Heart left ventricle (tissue), 13 donors: ENCODE results near the gene HOXD8.

Experiments used
- CTCF ChIP-seq, 12 donors: fragments of 200-600 bp; sonication (generic) in 4 of 12; IDR thresholded peaks; one replicate each; pipeline versions ENCODE4 v1.5.0 to v1.8.0; 2018 to 2022; ENCODE audit warnings: antibody characterized with exemption in 12 of 12, mild to moderate bottlenecking in 5 of 12
- POLR2A ChIP-seq, 2 donors: fragments of 450-650 bp; IDR thresholded peaks; one replicate each; pipeline ENCODE4 v1.6.1; 2017; ENCODE audit warnings: antibody characterized with exemption in 2 of 2, mild to moderate bottlenecking in 2 of 2, moderate library complexity in 2 of 2
- donor health status: ischemic (EF 13 %, LVEDD 7.1; RV severe dilation, severe dysfunction).
- donor health status: DM: no; HTN: yes; CAD: no.
- donor health status: DM: no; HTN: no; CAD: no.
- donor health status: ischemic (EF 25% LVEDD 6.9; RV normal size, moderate dysfunction).
- donor health status: ischemic (EF 25% LVEDD 5.7; RV mildly dilated, moderate dysfunction).
- donor health status: ischemic (EF 35%, LVEDD 5.7; RV mildly dilated, moderate dysfunction).
- donor health status: nonischemic (EF 11% LVEDD 7.7; RV severe dilation, severe dysfunction).
- donor health status: DM: yes; HTN: yes; CAD: no.
- donor health status: PGD.
- donor health status: ischemic (EF 29% LVEDD 5.4; RV normal size, mild dysfunction).
- donor health status: nonischemic (EF 23%, LVEDD 6.1; RV moderate dilation, normal function).

GRCh38 chr2:176155356-176156044 lies 26.0 kb downstream of the HOXD8 start:
- TF ChIP-seq CTCF (IDR thresholded peaks at IDR 0.05) = no peak
- TF ChIP-seq POLR2A (IDR thresholded peaks at IDR 0.05) = no peak
